Thoracic aorta (tissue), 2 donors: ENCODE results near the gene MED14. TPM values are rescaled to one million over a fixed set of nuclear protein-coding genes. Genes with fewer than 3 reads are reported as not detected.

ENCODE experiments used
- ATAC-seq: fragments of 150-250 bp; one replicate; pipeline ENCODE4 v1.8.0; 2017; ENCODE audit warnings: low read depth; ENCODE audit not compliant: insufficient number of reproducible peaks, low FRiP score
- DNase-seq: peaks from one replicate; pipeline ENCODE4 v3.0.0-alpha.2; 2020; ENCODE audit warnings: low spot score
- H3K27ac ChIP-seq, 2 donors: fragments of 200-600 bp; sonication (generic); 1 replicate in 1 of 2; 2 replicates in 1 of 2; pipeline ENCODE4 v1.5.1; 2016; ENCODE audit warnings: mild to moderate bottlenecking in 2 of 2, moderate library complexity in 2 of 2
- H3K27me3 ChIP-seq: fragments of 200-600 bp; sonication (generic); replicated peaks from 2 replicates; pipeline ENCODE4 v1.6.0; 2016; ENCODE audit warnings: mild to moderate bottlenecking; ENCODE audit not compliant: insufficient read depth
- H3K36me3 ChIP-seq: fragments of 200-600 bp; sonication (generic); one replicate; pipeline ENCODE4 v1.5.1; 2016
- H3K4me1 ChIP-seq, 2 donors: fragments of 200-600 bp; sonication (generic); 1 replicate in 1 of 2; 2 replicates in 1 of 2; pipeline versions ENCODE4 v1.5.1 to v1.6.0; 2016; ENCODE audit warnings: low read depth in 2 of 2, mild to moderate bottlenecking in 1 of 2; ENCODE audit not compliant: control insufficient read depth in 1 of 2
- H3K4me3 ChIP-seq: fragments of 200-600 bp; sonication (generic); 2 replicates; pipeline ENCODE4 v1.5.1; 2016; ENCODE audit warnings: mild to moderate bottlenecking
- H3K9me3 ChIP-seq: fragments of 200-600 bp; sonication (generic); 2 replicates; pipeline ENCODE4 v1.5.1; 2016
- CTCF ChIP-seq: fragments of 200-600 bp; sonication (generic); IDR thresholded peaks from one replicate; pipeline ENCODE4 v1.5.1; 2019; ENCODE audit warnings: antibody characterized with exemption
- total RNA-seq, 2 donors: library from RNA; depleted of rRNA; stranded (reverse); fragments of >200 nt; gene quantifications; one replicate each; pipeline versions ENCODE4 v1.1.0 to v1.2.3, GENCODE V29; 2016

Gene MED14
- total RNA-seq, 2 donors from 2014 or later, result 25.7 to 94.1 TPM

DNA sequence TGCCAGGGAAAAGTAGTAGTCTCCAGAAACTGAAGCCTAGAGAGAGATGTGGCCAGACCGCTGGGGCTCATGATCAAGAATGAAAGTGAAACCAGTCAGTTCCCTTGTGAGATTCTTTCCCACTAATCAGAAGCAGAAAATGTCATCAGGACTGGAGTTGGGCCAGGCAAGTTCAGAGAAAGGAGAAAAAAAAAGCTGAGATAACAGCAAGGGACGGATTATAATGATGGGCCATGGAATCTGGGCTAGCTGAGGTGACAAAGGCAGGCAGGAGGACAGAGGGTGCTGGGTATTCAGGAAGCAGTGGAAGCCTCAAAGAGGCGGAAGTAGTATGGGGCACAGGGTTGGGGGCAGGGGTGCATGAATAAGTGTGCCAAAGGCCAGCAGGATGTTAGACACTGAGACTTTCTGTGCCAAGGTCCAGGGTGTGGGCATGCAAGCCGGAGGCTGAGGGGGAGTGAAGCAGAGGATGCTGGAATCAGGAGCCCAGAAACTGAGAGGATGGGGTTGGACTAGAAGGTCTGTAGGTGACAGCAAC lies 90.5 kb downstream of the MED14 start:
- peak; percentile 46 for ATAC-seq
- peak overlapping the region; percentile 71 for H3K4me3 ChIP-seq

GRCh38 chrX:40644176-40644575 lies 91.2 kb downstream of the MED14 start:
- DNase-seq (no peak), ATAC-seq (no peak)
- Histone ChIP-seq H3K9me3 (no peaks in the 10 kb centered on the region), H3K4me1 (peaks cover 10% of the 10 kb centered on the region in 2 donors), H3K4me3 (peak overlapping the region; percentile 71), H3K36me3 (no peaks in the 10 kb centered on the region), H3K27ac (peak overlapping the region; percentile 63 to 75), H3K27me3 (no peaks in the 10 kb centered on the region)
- no peak for TF ChIP-seq CTCF

More for the DNA sequence above, 90.5 kb downstream of the MED14 start:
- DNase-seq, result peak; percentile 4
- Histone ChIP-seq H3K9me3 (no peaks in the 10 kb centered on the region), H3K4me1 (peaks cover 10% of the 10 kb centered on the region in 2 donors), H3K27me3 (no peaks in the 10 kb centered on the region), H3K27ac (peak overlapping the region; percentile 63 to 75), H3K36me3 (no peaks in the 10 kb centered on the region)
- TF ChIP-seq CTCF, result no peak

GRCh38 chrX:40637687-40638086 lies 97.7 kb downstream of the MED14 start:
- Histone ChIP-seq H3K36me3 (peaks cover 4% of the 10 kb centered on the region), H3K27me3 (no peaks in the 10 kb centered on the region), H3K27ac (no peak overlapping the region), H3K9me3 (no peaks in the 10 kb centered on the region), H3K4me3 (no peak overlapping the region), H3K4me1 (no peaks in the 10 kb centered on the region)
- no peak for ATAC-seq
- TF ChIP-seq CTCF, result no peak
- no peak for DNase-seq

- H3K9me3 ChIP-seq, result no peaks in the 10 kb centered on the region
- no peak for TF ChIP-seq CTCF
- H3K27ac ChIP-seq, result no peak overlapping the region
- DNase-seq (no peak), ATAC-seq (no peak)
- no peaks in the 10 kb centered on the region for H3K27me3 ChIP-seq
- H3K36me3 ChIP-seq, result peaks cover 11% of the 10 kb centered on the region
- no peak overlapping the region for H3K4me3 ChIP-seq
- no peaks in the 10 kb centered on the region for H3K4me1 ChIP-seq
These were observed 103.1 kb downstream of the MED14 start for GRCh38 chrX:40632199-40632598.

DNA sequence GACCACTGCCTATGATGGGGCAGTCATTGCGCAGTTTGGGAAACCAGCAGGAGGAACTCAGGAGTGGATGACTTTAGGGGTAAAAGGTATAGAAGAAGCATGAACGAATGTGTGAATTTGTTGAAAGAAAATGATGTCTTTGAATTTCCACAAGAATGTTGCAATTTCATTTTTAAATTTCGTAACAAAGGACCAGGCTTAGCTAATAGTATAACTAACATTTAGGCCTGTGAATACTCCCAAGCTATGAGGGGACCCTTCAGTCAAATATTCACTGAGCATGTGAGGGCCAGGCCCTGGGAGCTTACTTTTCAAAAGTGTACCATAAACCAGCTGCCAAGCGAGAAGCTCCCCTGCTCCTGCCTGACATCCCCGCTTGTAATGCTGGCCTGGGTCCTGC lies 106.8 kb downstream of the MED14 start:
- no peak for ATAC-seq
- DNase-seq, result no peak
- no peak for TF ChIP-seq CTCF
- H3K4me1 ChIP-seq, result no peaks in the 10 kb centered on the region
- H3K4me3 ChIP-seq, result no peak overlapping the region
- no peaks in the 10 kb centered on the region for H3K9me3 ChIP-seq
- H3K27me3 ChIP-seq, result no peaks in the 10 kb centered on the region
- no peak overlapping the region for H3K27ac ChIP-seq
- peaks cover 7% of the 10 kb centered on the region for H3K36me3 ChIP-seq
